GM08714 (cell line): ENCODE results near the gene ADGRF1.
"Not testable (repeated sequence)": the region's sequence is repeated elsewhere in the genome, so short reads cannot be mapped to it uniquely, and the experiment has no call there.

Experiments used
- H3K4me3 ChIP-seq: fragments of 200-500 bp; sonication (Bioruptor generic); 2 replicates; pipeline ENCODE4 v1.5.1; 2014; ENCODE audit warnings: mild to moderate bottlenecking, low read length, inconsistent platforms
- ZNF274 ChIP-seq: IDR thresholded peaks from 2 replicates; pipeline ENCODE4 v1.6.1; 2012; ENCODE audit warnings: mild to moderate bottlenecking, low read depth, low read length

The ADGRF1 gene

DNA sequence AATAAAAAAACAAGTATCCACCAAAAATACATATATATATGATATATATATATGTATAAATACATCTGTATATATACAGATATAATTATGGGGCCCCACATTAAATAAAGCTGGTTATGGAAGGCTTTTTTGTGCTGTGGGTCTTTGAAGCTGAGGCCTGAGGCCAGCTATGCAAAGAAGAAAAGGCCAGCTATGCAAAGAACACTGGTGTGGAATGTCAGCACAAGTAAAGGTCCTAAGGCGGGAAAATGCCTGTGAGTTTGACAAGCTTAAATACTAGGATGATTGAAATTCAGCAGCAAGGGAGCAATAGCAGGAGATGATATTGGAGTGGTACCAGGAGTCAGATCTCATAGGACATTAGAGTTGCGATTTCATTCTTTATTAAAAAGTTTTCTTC is 25.2 kb downstream of the ADGRF1 start:
- H3K4me3 ChIP-seq: no peak overlapping the region
- no peak for TF ChIP-seq ZNF274

DNA sequence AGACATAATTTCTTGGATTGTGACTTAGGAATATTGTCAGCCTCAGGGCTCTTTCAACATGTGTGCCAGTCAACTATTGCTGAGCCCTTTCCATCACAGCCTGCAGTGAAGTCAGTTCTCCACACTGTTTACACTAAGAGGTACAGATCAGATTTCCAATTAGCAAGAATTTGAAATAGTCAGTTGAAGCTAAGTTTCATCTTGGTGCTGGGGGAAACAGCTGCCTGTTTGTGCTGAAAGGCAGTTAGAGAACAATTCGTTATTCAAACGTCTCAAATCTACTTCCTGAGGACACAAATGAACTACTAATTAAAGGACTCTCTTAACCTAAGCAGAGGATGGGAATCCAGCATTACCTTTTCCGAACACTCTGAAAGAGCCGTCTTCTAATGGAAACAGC is 25.9 kb downstream of the ADGRF1 start:
- no peak overlapping the region for H3K4me3 ChIP-seq
- TF ChIP-seq ZNF274: no peak

DNA sequence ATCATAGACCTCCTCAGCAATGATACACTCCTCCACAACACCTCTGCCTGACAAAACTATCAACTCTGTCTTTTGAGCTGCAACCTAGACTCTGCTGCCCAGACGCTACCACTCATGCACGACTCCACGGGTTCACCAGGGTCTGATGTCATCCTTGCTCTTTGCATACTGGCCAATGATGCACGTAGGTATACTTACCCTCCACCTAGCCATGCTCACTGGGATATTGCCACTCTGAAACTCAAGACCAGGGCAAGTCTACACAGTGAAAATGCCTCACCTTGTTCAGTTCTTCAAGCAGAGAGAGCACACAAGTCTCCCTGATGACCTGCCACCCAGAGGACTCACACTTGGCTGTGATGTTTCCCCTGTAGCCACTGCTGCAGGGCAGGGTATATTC is 27.7 kb downstream of the ADGRF1 start:
- no peak overlapping the region for H3K4me3 ChIP-seq
- TF ChIP-seq ZNF274: no peak

DNA sequence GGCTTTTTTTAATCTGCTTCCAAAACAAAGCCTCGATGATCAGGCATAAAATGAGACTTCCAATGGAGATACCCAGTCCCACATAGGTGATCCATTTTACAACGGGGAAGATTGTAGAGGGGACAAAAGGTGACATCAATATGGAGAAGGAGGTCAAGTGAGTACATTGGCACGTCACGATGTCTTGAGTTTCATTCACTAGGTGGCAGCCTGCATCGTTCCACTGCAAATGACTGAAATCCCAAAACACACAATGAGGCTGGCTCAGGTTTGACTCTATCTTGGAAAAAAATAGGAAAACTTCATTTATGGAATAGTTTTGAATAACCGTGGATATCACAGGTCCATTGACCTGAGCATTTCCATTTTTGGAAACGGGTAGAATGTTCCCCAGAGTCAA is 32.5 kb downstream of the ADGRF1 start:
- TF ChIP-seq ZNF274: no peak
- no peak overlapping the region for H3K4me3 ChIP-seq

DNA sequence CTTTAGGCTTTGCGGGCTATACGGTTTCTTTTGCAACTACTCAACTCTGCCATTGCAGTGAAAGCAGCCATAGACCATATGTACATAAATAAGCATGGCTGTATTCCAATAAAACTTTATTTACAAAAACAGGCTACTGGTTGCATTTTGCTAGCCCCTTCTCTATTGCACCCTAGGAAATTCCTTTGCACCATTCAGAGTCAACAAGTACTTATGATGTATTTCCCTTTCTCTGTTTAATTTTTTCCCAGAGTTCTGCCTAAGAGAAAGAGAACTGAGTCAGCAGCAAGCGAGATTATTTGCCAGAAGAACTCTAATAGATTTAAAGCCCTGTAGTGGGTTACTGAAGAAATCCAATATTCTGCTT is 33.8 kb downstream of the ADGRF1 start:
- no peak for TF ChIP-seq ZNF274
- H3K4me3 ChIP-seq: no peak overlapping the region

DNA sequence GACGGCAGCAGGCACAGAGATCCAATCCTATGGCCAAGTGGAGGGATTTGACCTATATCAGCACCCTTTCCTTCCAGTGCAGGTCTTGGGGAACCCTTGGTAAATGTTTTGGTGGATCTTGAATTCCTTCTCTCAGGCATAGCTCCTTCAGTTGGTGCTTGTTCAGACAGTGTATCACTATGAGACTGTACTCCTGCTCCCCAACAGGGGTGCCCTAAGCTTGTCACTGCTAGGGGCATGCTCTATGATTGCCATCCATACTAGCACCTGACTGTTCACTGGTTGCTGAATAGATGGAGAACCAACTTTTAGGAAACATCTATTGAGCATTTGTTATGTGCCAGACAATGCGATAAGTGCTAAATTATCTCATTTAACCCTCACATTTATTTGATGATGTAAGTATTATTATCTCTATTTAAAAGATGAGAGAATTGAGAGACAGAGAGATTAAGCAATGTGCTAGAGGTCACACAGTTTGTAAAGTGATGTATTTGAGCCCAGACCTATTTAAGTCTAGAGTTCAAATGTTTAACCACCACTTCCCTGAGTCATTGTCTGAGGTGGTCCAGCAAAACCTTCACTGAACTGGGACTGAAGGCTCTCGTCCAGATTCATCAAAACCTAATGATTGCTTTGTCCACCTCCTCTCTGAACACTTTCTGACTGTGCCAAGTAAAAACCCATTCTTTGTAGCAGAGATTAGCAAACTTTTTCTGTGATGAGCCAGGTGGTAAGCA is 34.3 kb downstream of the ADGRF1 start:
- TF ChIP-seq ZNF274: no peak
- no peak overlapping the region for H3K4me3 ChIP-seq

DNA sequence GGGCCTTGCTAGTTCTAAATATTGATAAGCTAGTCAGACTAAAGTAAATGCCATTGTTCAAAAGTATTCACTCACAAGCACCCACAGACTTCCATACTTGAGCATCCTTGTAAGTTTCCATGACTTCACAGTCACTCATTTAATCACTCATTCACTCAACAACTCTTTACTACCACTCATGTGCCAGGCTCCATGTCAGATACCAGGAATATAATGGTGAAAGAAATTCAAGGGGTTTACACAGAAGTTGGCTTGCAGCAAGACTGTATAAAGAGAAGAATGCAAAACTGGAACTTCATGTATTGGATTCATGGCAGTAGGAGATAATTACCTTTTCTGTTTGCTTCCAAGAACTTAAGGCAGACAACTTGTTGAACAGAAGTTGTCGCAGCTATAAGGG is 36.6 kb downstream of the ADGRF1 start:
- TF ChIP-seq ZNF274: no peak
- H3K4me3 ChIP-seq: no peak overlapping the region

DNA sequence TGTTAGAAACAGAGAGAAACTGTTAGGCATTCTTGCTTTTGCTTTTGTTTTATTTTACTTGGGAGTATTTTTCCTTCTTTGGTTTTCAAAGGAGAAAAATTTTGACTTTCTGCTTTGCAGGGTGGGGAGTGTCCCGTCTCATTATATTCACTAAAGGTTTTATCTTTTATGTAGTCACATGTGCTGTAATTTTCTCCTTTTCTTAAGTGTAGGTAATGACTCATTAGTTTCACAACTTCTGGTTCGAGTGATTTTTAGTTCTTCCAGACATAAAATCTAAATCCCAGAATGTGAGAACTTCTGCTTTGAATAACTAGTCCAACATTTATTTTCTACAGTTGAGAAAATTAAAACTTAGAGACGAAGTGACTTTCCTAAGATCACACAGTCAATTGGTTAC is 37.7 kb downstream of the ADGRF1 start:
- H3K4me3 ChIP-seq: no peak overlapping the region
- no peak for TF ChIP-seq ZNF274

DNA sequence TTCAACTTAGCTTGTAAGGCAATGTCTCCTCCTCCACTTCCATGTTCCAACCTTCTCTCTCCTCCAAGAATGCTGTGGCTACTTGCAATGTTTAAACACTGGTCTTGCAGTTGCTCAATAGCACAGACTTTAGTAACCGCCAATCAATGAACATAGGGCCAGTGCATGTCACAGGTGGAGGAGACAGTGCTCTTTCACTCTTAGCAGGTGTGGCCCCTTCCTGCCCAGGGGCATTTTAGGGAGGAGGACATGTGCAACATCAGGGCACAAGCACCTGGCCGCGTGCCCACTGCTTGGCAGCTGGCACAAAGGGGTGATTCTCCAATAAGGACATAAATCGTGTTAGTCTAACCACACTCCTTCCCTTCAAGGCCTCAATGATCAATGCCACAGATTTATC is 41.3 kb downstream of the ADGRF1 start:
- no peak overlapping the region for H3K4me3 ChIP-seq
- TF ChIP-seq ZNF274: no peak

DNA sequence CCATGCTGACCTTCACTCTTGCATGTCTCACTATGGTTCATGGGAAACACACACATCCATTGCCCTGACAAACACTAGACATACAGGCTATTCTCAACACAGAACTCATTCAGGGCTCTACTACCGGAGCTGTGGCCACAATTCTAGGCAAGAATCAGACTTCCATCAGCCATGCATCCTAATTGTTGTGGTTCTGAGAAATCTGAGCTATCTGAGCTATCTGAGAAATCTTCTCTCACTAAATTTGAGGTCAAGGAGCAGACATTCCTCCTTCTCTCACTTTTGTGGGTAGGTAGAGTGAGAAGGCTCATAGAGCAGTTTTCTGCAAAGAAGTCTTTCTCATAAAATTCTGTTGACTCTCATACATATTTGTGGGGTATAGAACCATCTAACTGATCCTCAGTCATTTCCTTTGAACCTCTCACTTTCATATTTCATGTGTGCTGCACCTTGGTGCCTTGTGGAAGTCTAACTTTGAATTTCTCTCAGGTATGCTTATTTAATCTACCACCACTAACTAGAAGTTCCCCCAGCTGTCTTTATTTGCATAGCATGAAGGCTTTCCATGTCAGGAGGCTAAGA is 43.6 kb downstream of the ADGRF1 start:
- H3K4me3 ChIP-seq: no peak overlapping the region
- TF ChIP-seq ZNF274: no peak

DNA sequence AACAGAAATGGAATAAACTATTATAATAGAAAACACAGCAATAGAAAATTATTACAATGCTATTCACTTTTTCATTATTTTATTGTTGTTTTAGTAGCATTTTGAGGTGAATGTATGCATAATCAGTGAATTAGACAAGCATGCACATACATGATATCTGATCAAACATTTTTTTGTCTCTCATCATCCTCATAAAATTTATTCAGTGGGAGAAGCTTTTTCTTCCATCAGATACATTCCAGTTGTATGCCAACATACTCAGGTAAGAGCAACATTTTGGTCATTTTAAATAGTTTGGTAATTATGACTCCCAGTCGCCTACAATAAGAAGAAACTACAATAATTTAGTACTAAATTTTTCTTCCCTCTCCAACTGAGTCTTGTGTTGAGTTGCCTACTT is 44.5 kb downstream of the ADGRF1 start:
- H3K4me3 ChIP-seq: no peak overlapping the region
- no peak for TF ChIP-seq ZNF274

DNA sequence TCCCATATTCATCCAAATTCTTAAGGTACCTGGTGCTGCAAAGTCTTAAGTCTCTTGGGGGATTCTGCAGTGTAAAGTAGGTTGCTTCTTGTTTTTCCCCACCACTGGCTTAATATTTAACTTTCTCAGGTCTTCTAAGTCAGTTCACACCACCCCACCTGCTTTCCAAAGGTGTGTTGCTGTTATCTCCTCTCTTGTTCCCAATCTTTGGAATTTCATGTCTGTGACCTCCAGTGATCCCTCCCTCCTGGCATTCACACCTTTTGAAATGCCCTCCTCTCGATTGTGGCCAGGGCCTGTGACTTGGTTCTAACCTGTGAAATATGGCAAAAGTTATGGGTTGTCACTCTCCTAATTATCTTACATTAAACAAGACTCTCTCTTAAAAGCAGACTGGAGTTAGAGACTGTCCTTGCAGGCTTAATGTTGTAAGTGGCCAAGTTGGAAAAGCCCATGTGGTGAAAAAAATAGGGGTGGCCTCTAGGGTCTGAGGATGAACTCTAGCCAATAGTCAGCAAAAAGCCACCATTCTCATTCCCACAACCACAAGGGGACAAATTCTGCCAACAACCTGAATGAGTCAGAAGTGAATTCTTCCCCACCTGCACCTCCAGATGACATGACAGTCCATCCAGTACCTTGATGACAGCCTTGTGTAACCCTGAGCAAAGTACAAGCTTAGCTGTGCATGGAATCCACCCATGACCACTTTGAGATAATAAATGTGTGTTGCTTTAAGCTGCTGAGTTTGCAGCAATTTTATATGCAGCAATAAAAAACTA is 45.1 kb downstream of the ADGRF1 start:
- no peak overlapping the region for H3K4me3 ChIP-seq
- TF ChIP-seq ZNF274: no peak

DNA sequence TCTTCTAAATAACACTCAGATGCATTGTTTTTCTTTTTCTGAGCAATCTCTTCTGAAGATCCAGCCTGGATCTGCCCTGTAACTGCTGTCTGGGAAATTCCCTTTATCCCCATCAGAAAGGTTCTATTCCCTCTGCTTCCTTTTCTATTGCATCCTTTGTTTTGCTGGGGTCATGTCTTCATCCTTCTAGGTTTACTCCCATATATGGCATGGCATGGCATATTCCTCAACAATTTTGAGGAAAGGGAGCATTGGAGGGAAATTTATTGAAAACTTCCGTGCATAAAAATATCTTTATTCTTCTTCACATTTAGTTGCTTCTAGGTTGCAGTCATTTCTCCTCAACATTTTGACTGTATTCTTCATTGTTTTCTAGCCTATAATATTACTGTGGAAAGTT is 47.2 kb downstream of the ADGRF1 start:
- no peak for TF ChIP-seq ZNF274

DNA sequence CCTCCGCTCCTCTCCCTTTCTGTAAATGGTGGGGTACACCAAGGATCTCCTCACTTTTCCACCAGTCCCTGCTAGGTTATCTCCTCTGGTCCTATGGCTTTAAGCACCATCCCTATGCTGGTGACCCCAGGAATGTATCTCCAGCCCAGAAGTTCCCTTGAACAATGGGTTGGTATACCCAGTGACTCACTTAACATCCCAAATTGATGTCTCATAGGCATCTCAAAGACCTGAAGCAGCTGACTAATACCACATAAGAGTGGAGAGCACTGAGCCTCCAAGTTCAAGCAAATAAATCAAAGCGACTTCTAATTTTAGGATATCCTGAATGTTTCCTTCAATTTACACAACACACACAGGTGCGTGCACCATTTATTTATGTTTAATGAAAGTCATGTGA is 48.3 kb downstream of the ADGRF1 start:
- no peak for TF ChIP-seq ZNF274
- H3K4me3 ChIP-seq: no peak overlapping the region

More for the DNA sequence above, 47.2 kb downstream of the ADGRF1 start:
- no peak overlapping the region for H3K4me3 ChIP-seq

DNA sequence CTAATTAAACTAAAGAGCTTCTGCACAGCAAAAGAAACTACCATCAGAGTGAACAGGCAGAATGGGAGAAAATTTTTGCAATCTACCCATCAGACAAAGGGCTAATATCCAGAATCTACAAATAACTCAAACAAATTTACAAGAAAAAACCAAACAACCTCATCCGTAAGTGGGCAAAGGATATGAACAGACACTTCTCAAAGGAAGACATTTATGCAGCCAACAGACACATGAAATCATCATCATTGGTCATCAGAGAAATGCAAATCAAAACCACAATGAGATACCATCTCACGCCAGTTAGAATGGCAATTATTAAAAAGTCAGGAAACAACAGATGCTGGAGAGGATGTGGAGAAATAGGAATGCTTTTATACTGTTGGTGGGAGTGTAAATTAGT is 49.7 kb downstream of the ADGRF1 start:
- H3K4me3 ChIP-seq: not testable (repeated sequence)

DNA sequence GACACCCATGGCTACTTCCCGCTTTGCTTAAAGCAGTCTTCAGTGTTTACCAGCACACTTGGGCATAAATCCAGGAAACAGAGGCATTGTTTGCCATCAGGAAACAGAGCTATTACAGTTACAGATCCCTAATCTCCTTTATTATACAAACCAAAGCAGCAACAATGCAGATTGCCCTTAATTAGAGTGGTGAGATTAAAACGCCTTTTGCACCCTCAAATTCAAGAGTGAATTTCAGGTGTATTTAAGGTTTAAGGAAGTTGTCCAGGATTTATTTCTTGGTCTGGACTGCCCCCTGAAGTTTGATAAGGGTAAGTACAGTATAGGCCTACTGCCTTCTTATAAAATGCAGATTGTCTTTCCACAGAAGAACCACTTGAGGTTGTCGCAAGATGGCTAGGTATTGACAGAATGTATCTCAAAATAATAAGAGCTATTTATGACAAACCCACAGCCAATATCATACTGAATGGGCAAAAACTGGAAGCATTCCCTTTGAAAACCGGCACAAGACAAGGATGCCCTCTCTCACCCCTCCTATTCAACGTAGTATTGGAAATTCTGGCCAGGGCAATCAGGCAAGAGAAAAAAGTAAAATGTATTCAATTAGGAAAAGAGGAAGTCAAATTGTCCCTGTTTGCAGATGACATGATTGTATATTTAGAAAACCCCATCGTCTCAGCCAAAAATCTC is 51.2 kb downstream of the ADGRF1 start:
- H3K4me3 ChIP-seq: not testable (repeated sequence)
